Subcutaneous adipose tissue (tissue), 4 donors: ENCODE data around the gene ETFB. TPM values are rescaled to one million over a fixed set of nuclear protein-coding genes. Genes with fewer than 3 reads are reported as not detected.

Source experiments
- CTCF ChIP-seq: fragments of 450-650 bp; IDR thresholded peaks from one replicate; pipeline ENCODE4 v1.5.1; 2016; ENCODE audit warnings: low read depth, mild to moderate bottlenecking, control low read depth, antibody characterized with exemption, moderate library complexity
- total RNA-seq, 4 donors: library from RNA; depleted of rRNA; stranded (reverse); fragments of >200 nt; gene quantifications; one replicate each; pipeline ENCODE4 v1.1.0, GENCODE V29; 2016

Gene ETFB
- total RNA-seq, 4 donors from 2014 or later = 116 to 444 (median 155) TPM

GRCh38 chr19:51320280-51320657, 45.9 kb downstream of the ETFB start:
- TF ChIP-seq CTCF = no peak

DNA sequence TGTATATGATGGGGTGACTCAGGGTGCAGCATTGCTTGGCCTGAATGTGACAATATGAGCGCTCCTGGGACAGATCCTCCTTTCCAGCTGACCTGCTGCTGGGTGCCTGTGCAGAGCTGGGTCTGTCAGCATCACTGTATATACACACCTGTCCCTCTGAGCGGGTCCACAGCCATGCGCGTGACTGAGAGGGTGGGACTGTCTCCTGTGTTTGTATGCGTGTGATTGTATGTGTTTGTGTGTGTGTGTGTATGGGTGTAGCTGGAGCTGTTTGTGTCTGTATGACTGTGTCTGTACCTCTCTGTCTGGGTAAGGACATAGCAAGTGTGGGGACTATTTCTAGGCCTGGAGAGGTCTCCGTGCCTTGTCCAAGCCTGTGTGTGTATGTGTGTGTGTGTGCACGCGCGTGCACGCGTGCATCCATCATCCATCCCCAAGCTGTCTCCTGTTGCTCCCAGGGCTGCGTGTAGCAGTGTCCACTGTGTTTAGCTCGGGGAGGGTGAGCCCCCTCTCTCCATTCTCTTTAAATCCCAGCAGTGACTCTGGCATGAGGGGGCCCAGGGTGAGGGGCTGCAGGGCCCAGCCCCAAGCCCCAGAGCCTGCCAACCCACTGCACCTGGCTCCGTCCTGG, 46.4 kb downstream of the ETFB start:
- no peak for TF ChIP-seq CTCF

- TF ChIP-seq CTCF = no peak
Measured at GRCh38 chr19:51318687-51319648, 47.2 kb downstream of the ETFB start.

DNA sequence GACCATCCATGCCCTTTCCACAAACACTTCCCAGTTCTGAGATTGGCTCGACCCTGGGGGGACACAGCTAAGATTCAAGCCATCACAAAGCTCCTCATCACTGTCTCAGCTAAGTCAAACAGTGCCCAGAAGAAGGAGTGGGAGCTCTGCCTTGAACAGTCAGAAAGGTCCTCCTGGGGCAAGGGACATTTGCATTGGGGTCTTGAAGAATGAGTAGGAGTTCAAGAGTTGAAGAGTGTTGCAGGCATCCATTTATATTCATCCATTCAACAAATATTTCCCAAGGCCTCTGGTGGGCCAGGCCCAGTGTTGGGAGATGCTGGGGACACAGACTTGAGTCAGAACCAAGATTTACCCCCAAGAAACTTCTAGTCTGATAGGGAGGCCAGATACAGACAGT, 48.2 kb downstream of the ETFB start:
- no peak for TF ChIP-seq CTCF

GRCh38 chr19:51317376-51317775, 48.8 kb downstream of the ETFB start:
- no peak for TF ChIP-seq CTCF

GRCh38 chr19:51316688-51317087, 49.5 kb downstream of the ETFB start:
- no peak for TF ChIP-seq CTCF
